ENCODE results near the gene PDZD4.

Gene PDZD4

DNA sequence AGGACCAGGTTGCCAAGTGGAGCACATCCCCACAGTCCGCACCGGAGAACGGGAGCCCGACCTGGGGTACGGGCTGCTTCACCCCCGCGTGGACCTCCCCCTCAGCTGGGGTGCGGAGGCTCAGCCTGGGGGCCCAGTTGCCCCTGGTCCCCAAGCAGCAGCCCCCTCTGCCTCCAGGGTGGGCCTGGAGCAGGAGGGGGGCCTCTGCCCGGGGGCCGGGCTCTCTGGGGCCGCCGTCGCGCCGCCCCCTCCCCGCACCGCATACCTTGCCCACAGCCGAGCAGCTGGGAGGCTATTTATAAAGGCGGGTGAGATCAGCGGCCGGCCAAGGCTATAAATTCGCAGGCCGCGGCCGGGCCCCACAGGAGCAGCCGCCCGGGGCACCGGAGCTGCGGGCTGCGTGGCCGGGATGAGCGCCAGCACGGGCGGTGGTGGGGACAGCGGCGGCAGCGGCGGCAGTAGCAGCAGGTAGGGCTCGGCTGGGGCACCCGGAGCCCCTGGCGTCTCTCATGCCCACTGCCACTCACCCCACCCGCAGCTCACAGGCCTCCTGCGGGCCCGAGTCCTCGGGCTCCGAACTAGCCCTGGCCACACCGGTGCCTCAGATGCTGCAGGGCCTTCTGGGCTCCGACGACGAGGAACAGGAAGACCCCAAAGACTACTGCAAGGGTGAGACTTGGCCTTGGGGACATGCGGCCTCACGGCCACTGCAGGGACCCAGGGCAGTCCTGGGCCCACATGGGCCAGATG lies 49.5 kb downstream of the PDZD4 start, which contains the start of gene SRPK3:
TSS of gene SRPK3 (plus strand) at position 364 of the 750 bp plus-strand sequence. CDS start at position 410, 46 bp downstream.
- Histone ChIP-seq H4K20me1 (ENCODE audit: insufficient read depth, low read length) (no peaks in the 10 kb centered on the region), H3K27me3 (replicated peaks; ENCODE audit: insufficient read depth, low read length) (peaks cover 3% of the 10 kb centered on the region; the same call in 1 of the 2 replicates), H3K9ac (ENCODE audit: low read length) (no peak within 1 kb of the TSS), H3K4me2 (ENCODE audit: low read depth, low read length) (no peak within 1 kb of the TSS), H3K4me1 (ENCODE audit: low read length) (no peaks in the 10 kb centered on the region), H3K9me3 (replicated peaks; ENCODE audit: insufficient read depth, low read length) (no peaks in the 10 kb centered on the region), H3K27ac (ENCODE audit: low read length) (no peak within 1 kb of the TSS), H3F3A (ENCODE audit: insufficient read depth, low read length) (no peaks in the 10 kb centered on the region), H2AFZ (ENCODE audit: low read length) (no peak within 1 kb of the TSS), H3K4me3 (ENCODE audit: low read length) (no peak within 1 kb of the TSS), H3K79me2 (ENCODE audit: low read length) (no peaks in the 10 kb centered on the region), H3K36me3 (replicated peaks; ENCODE audit: insufficient read depth, low read length) (no peaks in the 10 kb centered on the region), H3K9me2 (replicated peaks; ENCODE audit: insufficient read depth, low read length) (no peaks in the 10 kb centered on the region)
- no peak for TF ChIP-seq EZH2phosphoT487 (IDR thresholded peaks at IDR 0.05; ENCODE audit: low read length)
- TF ChIP-seq EZH2 (optimal IDR thresholded peaks at IDR 0.05; ENCODE audit: low read depth, low read length), result no peak
- no peak for DNase-seq

DNA sequence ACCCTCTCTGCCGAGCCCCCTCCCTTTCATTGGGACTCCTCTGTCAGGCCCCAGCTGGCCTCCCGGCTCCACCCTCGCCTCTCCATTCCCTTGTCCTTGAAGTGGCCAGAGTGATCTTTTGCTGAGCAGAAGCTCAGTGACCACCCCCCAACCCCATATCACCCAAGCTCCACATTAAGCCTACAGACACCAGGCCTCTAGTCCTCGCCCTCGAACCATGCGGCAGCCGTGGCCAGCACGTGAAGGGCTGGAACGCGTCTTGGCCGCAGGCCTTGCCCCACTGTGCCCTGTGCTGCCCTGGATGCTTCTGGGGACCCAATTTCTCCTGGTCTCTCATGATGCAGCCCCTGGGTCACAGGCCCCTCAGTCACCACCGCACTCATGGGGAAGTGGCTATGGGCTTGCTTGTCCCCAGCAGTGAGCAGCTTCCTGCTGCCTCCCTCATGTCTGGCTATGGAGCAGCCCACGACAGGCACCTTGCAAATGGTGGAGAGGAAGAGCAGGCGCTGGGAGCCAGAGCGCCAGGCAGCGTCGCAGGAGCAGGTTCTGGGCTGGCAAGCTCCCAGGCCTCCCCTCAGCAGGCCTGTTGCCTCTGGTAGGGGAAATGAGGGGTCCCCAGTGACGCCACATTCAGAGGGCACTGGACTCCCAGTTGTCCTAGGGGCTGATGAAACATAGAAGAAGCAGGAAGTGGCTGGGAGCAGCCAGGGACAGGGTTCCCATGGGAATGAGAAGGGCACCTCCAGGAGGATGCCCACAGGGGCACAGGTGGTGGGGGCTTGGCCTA lies 50.3 kb downstream of the PDZD4 start:
- Histone ChIP-seq H3K79me2 (ENCODE audit: low read length) (no peaks in the 10 kb centered on the region), H3K4me2 (ENCODE audit: low read depth, low read length) (no peak overlapping the region), H3K9ac (ENCODE audit: low read length) (no peak overlapping the region), H4K20me1 (ENCODE audit: insufficient read depth, low read length) (no peaks in the 10 kb centered on the region), H3K4me3 (ENCODE audit: low read length) (no peak overlapping the region), H3K9me3 (replicated peaks; ENCODE audit: insufficient read depth, low read length) (no peaks in the 10 kb centered on the region), H3K27me3 (replicated peaks; ENCODE audit: insufficient read depth, low read length) (peaks cover 3% of the 10 kb centered on the region; the same call in 1 of the 2 replicates), H3K36me3 (replicated peaks; ENCODE audit: insufficient read depth, low read length) (no peaks in the 10 kb centered on the region), H3K9me2 (replicated peaks; ENCODE audit: insufficient read depth, low read length) (no peaks in the 10 kb centered on the region), H3K27ac (ENCODE audit: low read length) (no peak overlapping the region), H2AFZ (ENCODE audit: low read length) (no peak overlapping the region), H3F3A (ENCODE audit: insufficient read depth, low read length) (no peaks in the 10 kb centered on the region), H3K4me1 (ENCODE audit: low read length) (no peaks in the 10 kb centered on the region)
- no peak for DNase-seq
- TF ChIP-seq, protein P1, sequence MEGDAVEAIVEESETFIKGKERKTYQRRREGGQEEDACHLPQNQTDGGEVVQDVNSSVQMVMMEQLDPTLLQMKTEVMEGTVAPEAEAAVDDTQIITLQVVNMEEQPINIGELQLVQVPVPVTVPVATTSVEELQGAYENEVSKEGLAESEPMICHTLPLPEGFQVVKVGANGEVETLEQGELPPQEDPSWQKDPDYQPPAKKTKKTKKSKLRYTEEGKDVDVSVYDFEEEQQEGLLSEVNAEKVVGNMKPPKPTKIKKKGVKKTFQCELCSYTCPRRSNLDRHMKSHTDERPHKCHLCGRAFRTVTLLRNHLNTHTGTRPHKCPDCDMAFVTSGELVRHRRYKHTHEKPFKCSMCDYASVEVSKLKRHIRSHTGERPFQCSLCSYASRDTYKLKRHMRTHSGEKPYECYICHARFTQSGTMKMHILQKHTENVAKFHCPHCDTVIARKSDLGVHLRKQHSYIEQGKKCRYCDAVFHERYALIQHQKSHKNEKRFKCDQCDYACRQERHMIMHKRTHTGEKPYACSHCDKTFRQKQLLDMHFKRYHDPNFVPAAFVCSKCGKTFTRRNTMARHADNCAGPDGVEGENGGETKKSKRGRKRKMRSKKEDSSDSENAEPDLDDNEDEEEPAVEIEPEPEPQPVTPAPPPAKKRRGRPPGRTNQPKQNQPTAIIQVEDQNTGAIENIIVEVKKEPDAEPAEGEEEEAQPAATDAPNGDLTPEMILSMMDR (IDR thresholded peaks at IDR 0.05; ENCODE audit: low read length), result no peak
- no peak for TF ChIP-seq EZH2phosphoT487 (IDR thresholded peaks at IDR 0.05; ENCODE audit: low read length)
- TF ChIP-seq EZH2 (optimal IDR thresholded peaks at IDR 0.05; ENCODE audit: low read depth, low read length), result no peak

DNA sequence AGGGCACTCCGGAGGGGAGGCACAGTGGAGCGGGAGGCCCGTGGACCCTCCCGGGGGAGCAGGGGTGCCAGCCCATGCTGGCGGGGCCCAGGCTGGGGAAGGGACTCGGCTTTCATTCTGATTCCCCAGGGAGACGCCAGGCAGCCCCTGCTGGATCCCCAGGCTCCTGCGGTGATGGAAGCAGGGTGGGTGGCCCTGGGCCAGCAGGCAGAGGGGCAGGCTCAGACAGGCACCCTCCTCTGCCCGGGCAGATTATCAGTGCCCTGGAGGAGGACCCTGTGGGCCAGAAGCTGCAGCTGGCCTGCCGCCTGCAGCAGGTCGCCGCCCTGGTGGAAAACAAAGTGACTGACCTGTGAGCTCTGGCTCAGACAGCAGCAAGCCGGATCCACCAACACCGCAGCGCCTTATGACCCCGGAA lies 51.7 kb downstream of the PDZD4 start:
- Histone ChIP-seq H3K4me2 (ENCODE audit: low read depth, low read length) (no peak overlapping the region), H3K79me2 (ENCODE audit: low read length) (no peaks in the 10 kb centered on the region), H3F3A (ENCODE audit: insufficient read depth, low read length) (no peaks in the 10 kb centered on the region), H3K4me1 (ENCODE audit: low read length) (no peaks in the 10 kb centered on the region), H3K36me3 (replicated peaks; ENCODE audit: insufficient read depth, low read length) (no peaks in the 10 kb centered on the region), H3K9ac (ENCODE audit: low read length) (no peak overlapping the region), H4K20me1 (ENCODE audit: insufficient read depth, low read length) (no peaks in the 10 kb centered on the region), H3K9me3 (replicated peaks; ENCODE audit: insufficient read depth, low read length) (no peaks in the 10 kb centered on the region), H3K9me2 (replicated peaks; ENCODE audit: insufficient read depth, low read length) (no peaks in the 10 kb centered on the region), H3K27ac (ENCODE audit: low read length) (no peak overlapping the region), H3K4me3 (ENCODE audit: low read length) (no peak overlapping the region), H3K27me3 (replicated peaks; ENCODE audit: insufficient read depth, low read length) (peaks cover 3% of the 10 kb centered on the region; the same call in 1 of the 2 replicates), H2AFZ (ENCODE audit: low read length) (no peak overlapping the region)
- no peak for DNase-seq
- TF ChIP-seq EZH2phosphoT487 (IDR thresholded peaks at IDR 0.05; ENCODE audit: low read length), result no peak
- TF ChIP-seq, protein P1 (IDR thresholded peaks at IDR 0.05; ENCODE audit: low read length), result no peak
- TF ChIP-seq EZH2 (optimal IDR thresholded peaks at IDR 0.05; ENCODE audit: low read depth, low read length), result no peak
